Epithelial cell of esophagus (primary cell): Measurements from ENCODE around the gene COL15A1.
A peak's percentile ranks its signal among the peaks of the same experiment; 100 is the strongest.
"Not testable (repeated sequence)": the region's sequence is repeated elsewhere in the genome, so short reads cannot be mapped to it uniquely, and the experiment has no call there.

Experiments used
- DNase-seq: peaks from one replicate; pipeline ENCODE4 v3.0.0; 2010; ENCODE audit warnings: low read depth
- H3K4me3 ChIP-seq: 2 replicates; pipeline ENCODE4 v1.5.1; 2011; ENCODE audit warnings: mild to moderate bottlenecking, low read length, control low read depth
- TF ChIP-seq, protein P1 (sequence below): IDR thresholded peaks from 2 replicates; pipeline ENCODE4 v1.5.1; 2011; ENCODE audit warnings: low read depth, mild to moderate bottlenecking, low read length, control low read depth, inconsistent platforms; ENCODE audit not compliant: insufficient read depth; ENCODE audit errors: missing control alignments

COL15A1 gene

DNA sequence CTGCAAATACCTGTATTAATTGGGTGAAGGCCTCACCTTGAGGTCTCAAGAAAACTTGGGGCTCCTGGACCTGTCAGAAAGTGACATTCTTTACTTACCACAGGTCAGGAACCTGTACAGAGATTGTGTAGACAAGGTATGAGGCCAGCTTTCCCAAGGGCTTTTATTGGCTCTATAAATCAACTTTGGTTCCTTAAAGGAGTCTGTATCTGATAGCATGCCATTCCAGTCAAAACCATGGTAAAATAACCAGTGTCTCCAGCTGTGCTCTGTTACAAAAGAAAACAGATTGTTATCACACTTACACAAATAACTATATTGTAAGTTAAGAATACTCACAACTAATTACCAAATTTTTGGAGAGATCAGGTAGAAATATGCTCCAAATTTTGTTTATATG is 64.5 kb downstream of the COL15A1 start:
- no peak for DNase-seq
- TF ChIP-seq, protein P1, sequence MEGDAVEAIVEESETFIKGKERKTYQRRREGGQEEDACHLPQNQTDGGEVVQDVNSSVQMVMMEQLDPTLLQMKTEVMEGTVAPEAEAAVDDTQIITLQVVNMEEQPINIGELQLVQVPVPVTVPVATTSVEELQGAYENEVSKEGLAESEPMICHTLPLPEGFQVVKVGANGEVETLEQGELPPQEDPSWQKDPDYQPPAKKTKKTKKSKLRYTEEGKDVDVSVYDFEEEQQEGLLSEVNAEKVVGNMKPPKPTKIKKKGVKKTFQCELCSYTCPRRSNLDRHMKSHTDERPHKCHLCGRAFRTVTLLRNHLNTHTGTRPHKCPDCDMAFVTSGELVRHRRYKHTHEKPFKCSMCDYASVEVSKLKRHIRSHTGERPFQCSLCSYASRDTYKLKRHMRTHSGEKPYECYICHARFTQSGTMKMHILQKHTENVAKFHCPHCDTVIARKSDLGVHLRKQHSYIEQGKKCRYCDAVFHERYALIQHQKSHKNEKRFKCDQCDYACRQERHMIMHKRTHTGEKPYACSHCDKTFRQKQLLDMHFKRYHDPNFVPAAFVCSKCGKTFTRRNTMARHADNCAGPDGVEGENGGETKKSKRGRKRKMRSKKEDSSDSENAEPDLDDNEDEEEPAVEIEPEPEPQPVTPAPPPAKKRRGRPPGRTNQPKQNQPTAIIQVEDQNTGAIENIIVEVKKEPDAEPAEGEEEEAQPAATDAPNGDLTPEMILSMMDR: no peak
- no peak overlapping the region for H3K4me3 ChIP-seq

DNA sequence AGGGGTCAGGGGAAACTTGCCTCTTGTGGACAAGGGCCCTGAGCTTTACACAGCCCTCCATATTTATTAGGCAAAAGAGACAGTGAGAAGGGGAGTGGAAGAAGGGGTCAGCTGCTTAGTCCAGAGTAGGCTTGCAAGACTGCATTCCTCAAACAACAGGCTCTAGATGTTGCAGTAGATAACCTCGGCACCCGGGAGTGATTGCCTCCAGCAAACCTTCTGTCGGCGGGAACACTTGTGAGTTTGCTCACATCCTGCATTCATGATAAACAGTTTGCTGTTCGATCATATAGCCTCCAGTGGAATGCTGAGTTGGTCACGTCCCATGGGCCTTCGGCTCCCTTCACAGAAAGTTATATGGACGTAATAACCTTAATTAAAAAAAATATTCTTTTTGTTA is 66.7 kb downstream of the COL15A1 start:
- DNase-seq, H3K4me3 ChIP-seq: not testable (repeated sequence)

DNA sequence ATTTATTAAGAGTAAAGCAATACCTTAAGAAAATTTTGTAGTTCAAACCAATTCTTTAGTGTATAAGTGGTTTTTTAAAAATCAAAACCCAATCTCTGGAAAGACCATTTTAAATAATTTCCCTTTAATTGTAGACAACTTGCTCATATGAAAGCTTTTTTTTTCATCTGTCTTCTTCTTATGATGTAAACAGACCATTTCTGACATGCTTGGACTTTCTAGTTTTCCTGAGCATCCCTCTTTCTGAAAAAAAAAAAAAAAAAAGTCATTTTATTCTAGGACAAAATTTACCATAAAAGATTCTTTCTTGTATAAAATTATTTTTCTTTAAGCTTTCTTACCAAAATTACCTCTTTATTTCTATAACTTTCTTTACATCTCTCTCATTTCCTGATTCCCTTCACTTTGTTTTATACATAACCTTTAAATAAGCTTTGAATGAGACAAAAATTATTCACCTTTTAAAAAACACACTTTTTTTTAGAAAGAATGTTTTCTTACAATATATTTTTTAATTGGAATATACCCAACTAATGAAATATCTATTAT is 67.5 kb downstream of the COL15A1 start:
- no peak for DNase-seq

DNA sequence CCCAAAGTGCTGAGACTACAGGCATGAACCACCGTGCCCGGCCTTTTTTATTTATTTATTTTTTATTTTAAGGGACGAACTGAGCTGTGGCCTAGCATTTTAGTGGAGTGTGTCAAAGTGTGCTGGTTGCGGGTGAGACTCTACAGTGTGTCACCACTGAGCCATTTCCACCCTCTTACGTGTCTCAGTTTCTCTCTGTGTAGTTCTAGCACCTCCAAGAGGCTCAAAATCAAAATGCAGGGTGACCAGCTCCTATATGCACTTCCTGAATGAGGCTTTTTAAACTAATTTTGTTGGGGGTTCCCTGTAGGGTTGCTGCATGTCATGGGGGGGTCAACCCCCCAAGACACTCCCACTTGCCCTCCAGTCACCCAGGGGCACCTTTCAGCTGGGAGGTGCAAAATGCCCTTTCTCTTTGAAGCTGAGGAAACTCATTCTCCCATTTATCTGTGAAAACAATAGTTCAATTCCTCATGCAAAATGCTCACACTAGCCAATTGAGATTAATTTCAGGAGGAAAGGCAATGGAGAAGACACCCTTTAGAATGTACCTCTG is 69.3 kb downstream of the COL15A1 start:
- no peak overlapping the region for H3K4me3 ChIP-seq
- TF ChIP-seq, protein P1: no peak
- peak; percentile 17 for DNase-seq

More for the DNA sequence above, 67.5 kb downstream of the COL15A1 start:
- no peak overlapping the region for H3K4me3 ChIP-seq
- TF ChIP-seq, protein P1: no peak

DNA sequence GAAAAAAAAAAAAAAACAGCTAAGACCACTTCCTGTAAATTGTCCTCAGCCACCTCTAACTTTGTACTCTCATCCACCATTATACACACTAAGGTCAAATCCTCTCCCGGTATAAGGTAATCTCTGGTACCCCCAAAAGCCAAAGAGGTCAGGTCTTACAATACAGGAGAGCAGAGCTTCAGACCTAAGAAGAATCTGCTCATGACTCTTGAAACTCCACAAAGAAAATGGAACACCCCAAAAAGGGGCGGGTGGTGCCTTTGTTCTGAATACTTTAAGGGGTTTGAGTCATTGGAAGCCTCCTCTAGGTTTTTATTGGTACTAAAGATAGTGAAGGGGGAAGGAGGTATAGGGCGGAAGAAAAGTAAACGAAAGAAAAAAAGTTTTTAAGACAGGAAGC is 69.8 kb downstream of the COL15A1 start:
- no peak for DNase-seq
- H3K4me3 ChIP-seq: no peak overlapping the region
- TF ChIP-seq, protein P1: no peak

DNA sequence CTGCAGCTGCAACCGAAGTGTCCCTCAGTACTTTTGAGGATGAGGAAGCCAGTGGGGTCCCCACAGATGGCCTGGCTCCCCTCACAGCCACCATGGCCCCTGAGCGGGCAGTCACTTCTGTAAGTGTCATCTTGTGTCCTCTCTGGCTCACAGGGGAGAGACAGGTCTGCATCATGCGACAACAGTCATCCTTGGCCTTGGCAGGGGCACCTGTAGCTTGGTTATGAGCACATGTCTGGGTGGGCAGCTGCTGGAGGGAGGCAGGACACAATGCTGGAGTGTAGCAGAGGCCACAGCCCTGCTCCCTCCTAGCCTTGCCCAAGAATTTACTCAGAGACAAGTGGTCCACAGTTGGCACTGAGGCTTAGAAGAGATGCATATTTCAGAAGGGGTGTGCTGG is 71.7 kb downstream of the COL15A1 start:
- DNase-seq: no peak
- H3K4me3 ChIP-seq: no peak overlapping the region
- TF ChIP-seq, protein P1: no peak

DNA sequence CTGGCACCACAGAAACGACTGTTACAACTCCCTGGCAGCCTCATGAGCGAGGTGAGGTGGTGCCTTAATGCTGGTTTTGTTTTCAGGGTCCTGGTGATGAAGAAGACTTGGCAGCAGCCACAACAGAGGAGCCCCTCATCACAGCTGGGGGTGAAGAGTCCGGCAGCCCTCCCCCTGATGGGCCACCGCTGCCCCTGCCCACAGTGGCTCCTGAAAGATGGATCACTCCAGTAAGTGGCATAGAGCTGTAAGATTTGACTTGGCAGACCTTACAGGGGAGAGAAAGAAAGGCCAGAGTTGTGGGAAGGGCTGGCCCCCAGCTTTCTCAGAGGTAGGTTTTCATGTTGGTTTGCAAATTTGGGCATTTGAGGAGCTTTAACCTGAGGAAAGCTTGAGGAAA is 72.2 kb downstream of the COL15A1 start:
- no peak overlapping the region for H3K4me3 ChIP-seq
- TF ChIP-seq, protein P1: no peak
- no peak for DNase-seq
